Keratinocyte (primary cell): ENCODE data around the gene CHIT1. TPM values are rescaled to one million over a fixed set of nuclear protein-coding genes. Genes with fewer than 3 reads are reported as not detected.

ENCODE experiments used
- DNase-seq: peaks from one replicate; pipeline ENCODE4 v3.0.0-alpha.2; 2011; ENCODE audit warnings: low read depth, missing footprints, low spot score
- FAIRE-seq: peaks from 2 replicates; lab custom pipeline; 2011; peaks lifted over from hg19 to GRCh38; lab: Jason Lieb, UNC
- H2AFZ ChIP-seq: 2 replicates; pipeline ENCODE4 v1.6.0; 2012; ENCODE audit warnings: low read length, control low read depth, inconsistent platforms; ENCODE audit not compliant: control insufficient read depth
- H3K27ac ChIP-seq: 2 replicates; pipeline ENCODE4 v1.5.1; 2011; ENCODE audit warnings: low read length; ENCODE audit not compliant: control insufficient read depth, insufficient read depth
- H3K27me3 ChIP-seq: 3 replicates; pipeline ENCODE4 v1.6.0; 2011; ENCODE audit warnings: low read length; ENCODE audit not compliant: control insufficient read depth, insufficient read depth; ENCODE audit errors: extremely low read depth
- H3K36me3 ChIP-seq, 2 experiments: 2 replicates in 1 of 2; 3 replicates in 1 of 2; pipeline ENCODE4 v1.5.1; 2011; ENCODE audit warnings: low read length in 2 of 2, mild to moderate bottlenecking in 1 of 2; ENCODE audit not compliant: control insufficient read depth in 2 of 2, insufficient read depth in 2 of 2; ENCODE audit errors: extremely low read depth in 1 of 2
- H3K4me1 ChIP-seq: 3 replicates; pipeline ENCODE4 v1.5.1; 2011; ENCODE audit warnings: low read length; ENCODE audit not compliant: control insufficient read depth, insufficient read depth; ENCODE audit errors: extremely low read depth
- H3K4me2 ChIP-seq: 3 replicates; pipeline ENCODE4 v1.6.0; 2011; ENCODE audit warnings: low read depth, low read length; ENCODE audit not compliant: control insufficient read depth, insufficient read depth; ENCODE audit errors: extremely low read depth
- H3K4me3 ChIP-seq, 3 experiments: fragments of 200-600 bp in 1 of 3; sonication (generic) in 1 of 3; 2 replicates in 2 of 3; 3 replicates in 1 of 3; pipeline ENCODE4 v1.5.1; 2011 to 2016; ENCODE audit warnings: low read length in 3 of 3, mild to moderate bottlenecking in 3 of 3, control low read depth in 2 of 3, inconsistent platforms in 1 of 3, low read depth in 1 of 3, mixed read lengths in 1 of 3, mixed run types in 1 of 3, moderate library complexity in 1 of 3; ENCODE audit not compliant: control insufficient read depth in 2 of 3, insufficient read depth in 2 of 3; ENCODE audit errors: extremely low read depth in 1 of 3
- H3K79me2 ChIP-seq: 2 replicates; pipeline ENCODE4 v1.6.0; 2012; ENCODE audit warnings: low read length; ENCODE audit not compliant: control insufficient read depth, insufficient read depth
- H3K9ac ChIP-seq: 3 replicates; pipeline ENCODE4 v1.6.0; 2011; ENCODE audit warnings: low read length; ENCODE audit not compliant: control insufficient read depth, insufficient read depth; ENCODE audit errors: extremely low read depth
- H3K9me1 ChIP-seq: 3 replicates; pipeline ENCODE4 v1.6.0; 2011; ENCODE audit warnings: low read length; ENCODE audit not compliant: control insufficient read depth, insufficient read depth; ENCODE audit errors: extremely low read depth
- H3K9me3 ChIP-seq: 2 replicates; pipeline ENCODE4 v1.5.1; 2012; ENCODE audit warnings: low read depth, low read length; ENCODE audit not compliant: control insufficient read depth
- H4K20me1 ChIP-seq: 3 replicates; pipeline ENCODE4 v1.6.0; 2011; ENCODE audit warnings: low read length; ENCODE audit not compliant: control insufficient read depth, insufficient read depth; ENCODE audit errors: extremely low read depth
- CTCF ChIP-seq, 3 experiments: IDR thresholded peaks in 1 of 3; conservative IDR thresholded peaks in 1 of 3; optimal IDR thresholded peaks in 1 of 3; 2 replicates in 2 of 3; 3 replicates in 1 of 3; pipeline versions ENCODE3 to v1.5.1; 2011; ENCODE audit warnings: low read length in 3 of 3, mild to moderate bottlenecking in 3 of 3, moderate library complexity in 2 of 3, control low read depth in 1 of 3, inconsistent platforms in 1 of 3; ENCODE audit not compliant: insufficient read depth in 2 of 3; ENCODE audit errors: extremely low read depth in 1 of 3
- EZH2 ChIP-seq: IDR thresholded peaks from one replicate; pipeline ENCODE4 v1.6.1; 2012; ENCODE audit warnings: inconsistent platforms, mild to moderate bottlenecking, low read length, moderate library complexity
- dilution Hi-C: fragments of 300-500 bp; cut with MboI; formaldehyde crosslinking; loops from one replicate; pipeline ENCODE4 v1.7.0; 2020; ENCODE audit warnings: low sequenced_read_pairs; ENCODE audit not compliant: extremely low pct_ligation_motif_present
- polyA plus RNA-seq, 5 experiments: library from polyadenylated mRNA; depleted of rRNA in 3 of 5; stranded (reverse) in 3 of 5; stranded (forward) in 1 of 5; unstranded in 1 of 5; fragments of >200 nt; gene quantifications; 1 replicate in 1 of 5; 2 replicates in 3 of 5; 3 replicates in 1 of 5; pipeline versions ENCODE4 v1.2.1 to v1.2.3, GENCODE V29; 2011 to 2012; ENCODE audit warnings: missing spikeins in 2 of 5, low read depth in 1 of 5, low replicate concordance in 1 of 5

Gene CHIT1
- polyA plus RNA-seq, 1 donor (not counting 4 experiments of a cell fraction or from before 2014, with no cell fraction given), result not detected

- TF ChIP-seq EZH2, result no peak
- peak; percentile 89 to 100 (median 96) for TF ChIP-seq CTCF (optimal IDR thresholded peaks at IDR 0.05 in 1 of 3, IDR thresholded peaks at IDR 0.05 in 1 of 3, conservative IDR thresholded peaks at IDR 0.05 in 1 of 3; ENCODE audit: extremely low read depth in 1 of 3, insufficient read depth in 2 of 3, low read length in 3 of 3)
Observed at GRCh38 chr1:203172184-203173010, 57.1 kb downstream of the CHIT1 start.

GRCh38 chr1:203171341-203172183 is 57.9 kb downstream of the CHIT1 start:
- H3K79me2 ChIP-seq, result no peaks in the 10 kb centered on the region

More at GRCh38 chr1:203172184-203173010, 57.1 kb downstream of the CHIT1 start:
- DNase-seq (no peak), FAIRE-seq (no peak)
- H3K4me2 ChIP-seq, result no peak overlapping the region
- H3K79me2 ChIP-seq, result no peaks in the 10 kb centered on the region
- no peaks in the 10 kb centered on the region for H4K20me1 ChIP-seq
- no peaks in the 10 kb centered on the region for H3K36me3 ChIP-seq
- no peak overlapping the region for H3K27ac ChIP-seq
- H3K4me1 ChIP-seq, result no peaks in the 10 kb centered on the region
- no peak overlapping the region for H3K4me3 ChIP-seq
- H3K9ac ChIP-seq, result no peak overlapping the region
- no peaks in the 10 kb centered on the region for H3K9me3 ChIP-seq
- H2AFZ ChIP-seq, result no peak overlapping the region
- H3K27me3 ChIP-seq, result peaks cover 4% of the 10 kb centered on the region
- dilution Hi-C loops, result no loop called here
- no peaks in the 10 kb centered on the region for H3K9me1 ChIP-seq

More at GRCh38 chr1:203171341-203172183, 57.9 kb downstream of the CHIT1 start:
- DNase-seq (no peak), FAIRE-seq (no peak)
- no peak overlapping the region for H3K9ac ChIP-seq
- no peaks in the 10 kb centered on the region for H3K9me3 ChIP-seq
- H3K27me3 ChIP-seq, result peaks cover 4% of the 10 kb centered on the region
- no peak overlapping the region for H2AFZ ChIP-seq
- no peak for TF ChIP-seq CTCF (optimal IDR thresholded peaks at IDR 0.05 in 1 of 3, IDR thresholded peaks at IDR 0.05 in 1 of 3, conservative IDR thresholded peaks at IDR 0.05 in 1 of 3; ENCODE audit: extremely low read depth in 1 of 3, insufficient read depth in 2 of 3, low read length in 3 of 3)
- TF ChIP-seq EZH2, result no peak
- H3K4me2 ChIP-seq, result no peak overlapping the region
- H3K9me1 ChIP-seq, result no peaks in the 10 kb centered on the region
- dilution Hi-C loops, result no loop called here
- no peaks in the 10 kb centered on the region for H4K20me1 ChIP-seq
- H3K4me1 ChIP-seq, result no peaks in the 10 kb centered on the region
- H3K27ac ChIP-seq, result no peak overlapping the region
- H3K4me3 ChIP-seq, result no peak overlapping the region
- no peaks in the 10 kb centered on the region for H3K36me3 ChIP-seq
